ENCODE results near the gene OR10G7. TPM values are rescaled to one million over a fixed set of nuclear protein-coding genes. Genes with fewer than 3 reads are reported as not detected.

The OR10G7 gene, protein sequence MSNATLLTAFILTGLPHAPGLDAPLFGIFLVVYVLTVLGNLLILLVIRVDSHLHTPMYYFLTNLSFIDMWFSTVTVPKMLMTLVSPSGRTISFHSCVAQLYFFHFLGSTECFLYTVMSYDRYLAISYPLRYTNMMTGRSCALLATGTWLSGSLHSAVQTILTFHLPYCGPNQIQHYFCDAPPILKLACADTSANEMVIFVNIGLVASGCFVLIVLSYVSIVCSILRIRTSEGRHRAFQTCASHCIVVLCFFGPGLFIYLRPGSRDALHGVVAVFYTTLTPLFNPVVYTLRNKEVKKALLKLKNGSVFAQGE
- not detected in 2 replicates for total RNA-seq

DNA sequence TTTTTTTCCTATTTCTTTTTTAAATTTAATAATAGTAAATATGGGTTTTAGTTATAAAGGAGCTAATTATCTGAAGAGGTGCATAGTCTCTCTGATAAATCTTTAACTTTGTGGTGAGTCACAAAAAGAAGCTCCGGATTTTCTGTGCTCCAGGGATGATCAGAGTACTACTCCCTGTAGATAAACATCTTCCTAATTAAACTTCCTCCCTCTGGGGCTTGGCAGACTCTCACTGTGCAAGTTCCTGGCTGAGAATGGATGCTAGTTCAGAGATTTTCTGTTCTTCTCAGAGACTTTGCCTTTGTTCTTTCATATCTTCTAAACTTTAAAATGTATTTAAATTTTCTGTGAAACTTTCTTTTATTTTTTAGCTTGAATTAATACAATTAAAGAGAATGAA lies at the start of gene OR10G7:
Gene OR10G7 (minus strand): TSS at position 72 of the 400 bp plus-strand sequence. CDS start 2,324 bp downstream, outside the sequence.
- no peak for DNase-seq (ENCODE audit: low read depth in 2 of 2)

DNA sequence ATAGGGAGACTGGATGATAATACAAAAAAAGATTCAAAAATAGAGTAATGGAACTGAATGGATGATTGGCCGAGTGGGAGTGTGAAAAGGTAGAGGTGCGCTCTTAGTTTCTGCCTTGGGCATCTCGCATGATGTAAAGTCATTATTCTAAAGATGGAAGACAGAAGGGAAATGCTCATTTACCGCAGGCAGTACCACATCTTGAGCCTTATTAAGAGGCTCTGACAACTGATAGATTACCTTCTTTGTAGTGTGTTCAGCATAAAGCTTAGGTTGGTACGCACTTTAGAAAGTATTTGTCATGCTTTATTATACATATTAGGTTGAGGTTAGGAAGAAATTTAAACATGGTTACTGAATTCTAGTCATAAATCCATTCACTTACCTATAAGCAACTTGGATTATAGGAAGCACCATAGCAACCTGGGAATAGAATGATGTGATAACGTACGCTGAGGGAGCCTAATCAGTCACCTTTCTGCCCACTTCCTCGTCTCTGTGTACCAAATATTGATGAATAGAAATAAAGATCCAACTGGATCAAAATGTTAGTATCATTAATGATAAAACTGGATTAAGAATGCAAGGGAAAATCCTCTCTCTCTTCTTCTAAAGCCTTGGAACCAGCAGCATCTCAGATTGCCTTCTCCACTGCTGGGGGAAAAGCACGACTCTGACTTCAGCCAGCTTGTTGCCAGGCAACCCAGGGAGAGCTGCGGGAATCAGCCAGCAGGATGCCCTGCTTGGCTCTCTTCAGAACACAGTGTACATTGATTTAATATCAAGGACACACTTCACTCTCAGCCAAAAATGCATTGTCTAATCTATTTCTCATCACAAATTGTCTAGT lies 45.1 kb upstream of the OR10G7 start:
- no peak for DNase-seq (ENCODE audit: low read depth in 2 of 2)

DNA sequence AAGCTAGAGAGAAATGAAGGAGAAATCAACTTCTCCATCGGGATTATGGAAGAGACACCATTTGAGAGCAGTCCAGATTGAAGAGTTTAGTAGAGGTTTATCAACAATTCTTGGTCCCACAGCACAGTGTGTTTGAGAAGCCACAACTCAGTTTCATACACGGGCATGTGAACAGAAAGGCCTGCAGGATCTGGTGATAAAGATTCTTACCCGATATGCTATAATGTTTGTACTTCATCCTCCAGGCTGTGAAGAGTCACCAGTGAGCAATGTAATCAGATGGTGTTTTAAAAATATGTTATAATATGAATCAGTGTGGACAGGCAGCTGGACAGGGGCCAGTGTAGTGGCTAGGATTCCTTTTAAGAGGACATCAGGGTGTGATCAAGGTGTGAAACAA lies 44.5 kb upstream of the OR10G7 start:
- no peak for DNase-seq (ENCODE audit: low read depth in 2 of 2)

DNA sequence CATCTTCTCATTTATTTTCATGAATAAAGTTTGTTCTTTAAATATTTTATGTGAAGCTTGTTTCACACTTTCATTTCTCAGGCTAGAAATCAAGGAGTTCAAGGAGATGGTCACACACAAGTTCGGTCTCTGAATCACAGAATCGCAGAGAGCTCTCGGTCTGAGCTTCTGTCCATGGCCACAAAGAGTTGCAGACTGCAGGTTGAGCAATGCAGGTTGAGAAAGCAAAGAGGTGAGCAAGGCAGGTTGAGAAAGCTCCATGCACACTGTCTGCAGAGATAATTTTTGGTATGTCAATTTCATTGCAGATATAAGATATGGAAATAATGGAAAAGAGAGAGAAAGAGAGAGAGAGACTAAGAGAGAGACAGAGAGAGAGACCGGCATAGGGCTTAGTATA lies 41.2 kb upstream of the OR10G7 start:
- no peak for DNase-seq (ENCODE audit: low read depth in 2 of 2)

DNA sequence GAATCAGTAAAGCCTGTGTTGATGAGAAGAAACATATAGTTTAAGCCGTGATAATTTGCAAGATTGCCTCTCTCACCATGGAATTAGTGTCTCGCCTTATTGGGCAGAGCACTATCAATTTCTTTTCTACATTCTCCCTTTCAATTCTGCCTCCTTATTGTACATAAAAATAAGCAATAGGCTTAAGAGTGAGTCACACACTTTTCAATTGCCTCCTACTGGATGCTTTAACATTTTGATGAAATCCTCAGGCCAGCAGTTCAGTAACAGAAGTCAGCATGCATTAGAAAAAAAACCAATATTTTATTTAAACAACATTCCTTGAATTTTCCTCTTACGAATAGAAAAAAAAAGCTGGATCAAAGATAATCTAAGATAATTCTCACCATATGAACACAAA lies 40.4 kb upstream of the OR10G7 start:
- no peak for DNase-seq (ENCODE audit: low read depth in 2 of 2)

DNA sequence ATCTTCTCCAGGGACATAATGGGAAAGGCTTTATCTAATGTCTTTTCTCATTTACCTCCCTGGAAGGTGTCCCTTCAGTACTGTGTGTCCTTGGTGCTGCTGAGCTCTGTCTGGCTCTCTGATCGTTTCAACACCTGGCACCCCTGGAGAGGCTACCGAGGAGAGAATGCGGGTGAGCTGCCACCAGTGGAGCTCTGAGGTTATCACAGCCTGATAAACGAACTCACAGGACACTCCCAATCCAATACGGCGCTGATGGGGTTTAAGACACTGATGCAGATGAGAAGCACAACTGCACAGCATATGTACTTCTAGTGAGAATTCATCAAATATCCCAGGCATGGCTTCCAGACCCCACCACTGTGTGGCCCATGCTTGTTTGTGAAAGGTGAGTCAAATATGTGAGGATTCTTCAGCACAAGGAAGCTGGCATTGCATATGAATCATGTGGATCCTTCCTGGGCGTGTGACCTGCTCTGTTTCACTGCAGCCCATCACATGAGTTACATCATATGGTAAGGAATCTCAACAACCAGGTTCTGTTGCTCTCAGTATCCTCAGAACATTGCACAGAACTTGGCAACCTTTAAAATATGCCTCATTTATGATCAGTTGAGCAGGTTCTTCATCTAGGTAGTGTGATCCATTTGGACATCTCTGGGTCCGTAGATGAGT lies 39.3 kb upstream of the OR10G7 start:
- DNase-seq (ENCODE audit: low read depth in 2 of 2), result no peak

DNA sequence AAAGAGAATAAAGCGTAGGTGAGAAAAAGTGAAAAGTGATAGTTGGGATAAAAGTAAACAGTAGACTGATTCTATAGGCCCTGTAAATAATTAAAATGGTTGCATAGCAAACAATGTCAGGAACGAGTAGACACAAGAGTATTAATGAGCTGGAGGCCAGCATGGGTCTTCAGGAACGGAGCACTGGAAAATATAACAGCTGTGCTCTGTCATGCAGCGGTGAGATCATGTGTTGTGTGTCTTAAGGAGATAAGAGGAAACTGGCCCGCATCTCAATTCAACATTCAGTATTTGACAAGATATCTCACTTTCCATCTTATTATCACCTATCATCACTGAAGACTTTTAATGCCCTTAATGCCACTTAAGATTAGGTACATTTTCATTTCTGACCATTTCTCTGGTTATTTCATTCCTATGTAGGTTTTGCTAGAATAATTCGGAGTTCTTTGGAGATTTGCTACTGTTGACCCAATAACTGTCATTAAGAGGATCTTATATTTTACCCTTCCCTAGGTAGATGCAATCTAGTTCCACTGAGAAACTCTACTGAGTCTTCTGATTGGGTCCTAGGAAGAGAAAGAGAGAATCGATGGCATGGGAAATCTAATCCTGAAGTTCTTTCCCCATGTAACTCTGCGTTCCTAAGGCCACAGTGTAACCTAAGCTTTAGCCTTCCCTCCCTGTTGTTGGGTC lies 38.7 kb upstream of the OR10G7 start:
- no peak for DNase-seq (ENCODE audit: low read depth in 2 of 2)

DNA sequence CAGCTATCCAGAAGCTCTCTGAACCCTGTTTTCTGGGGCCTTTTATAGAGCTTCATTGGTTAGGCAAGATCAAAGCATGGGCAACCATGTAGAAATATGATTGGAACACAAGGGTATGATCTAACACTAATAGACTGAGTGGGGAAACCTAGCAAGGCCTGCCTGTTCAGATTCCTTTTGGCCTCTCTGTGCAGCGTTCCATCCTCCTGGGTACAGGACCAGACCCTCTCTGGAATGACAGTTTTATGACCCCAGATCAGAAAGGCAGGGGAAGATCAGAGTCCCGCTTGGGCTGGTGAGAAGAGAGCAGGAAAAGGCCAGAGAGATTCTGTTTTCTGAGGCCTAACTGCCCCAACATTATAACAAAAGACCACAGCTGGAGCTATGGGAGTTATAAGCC lies 37.5 kb upstream of the OR10G7 start:
- no peak for DNase-seq (ENCODE audit: low read depth in 2 of 2)

DNA sequence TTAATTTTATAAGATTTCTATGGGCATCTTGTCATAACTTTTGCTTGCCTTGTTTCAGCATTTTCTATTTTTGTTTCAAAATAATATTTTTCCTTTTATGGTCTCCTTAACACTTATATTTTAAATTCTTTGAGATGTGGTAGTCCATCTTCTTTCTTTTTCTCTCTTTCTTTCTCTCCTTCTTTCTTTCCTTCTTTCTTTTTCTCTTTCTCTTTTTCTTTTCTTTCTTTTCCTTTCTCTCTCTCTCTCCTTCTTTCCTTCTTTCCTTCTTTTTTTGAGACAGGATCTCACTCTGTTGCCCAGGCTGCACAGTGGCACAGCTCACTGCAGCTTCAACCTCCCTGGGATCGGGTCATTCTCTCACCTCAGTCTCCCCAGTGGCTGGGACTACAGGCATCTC lies 36.1 kb upstream of the OR10G7 start:
- DNase-seq (ENCODE audit: low read depth in 2 of 2), result no peak

DNA sequence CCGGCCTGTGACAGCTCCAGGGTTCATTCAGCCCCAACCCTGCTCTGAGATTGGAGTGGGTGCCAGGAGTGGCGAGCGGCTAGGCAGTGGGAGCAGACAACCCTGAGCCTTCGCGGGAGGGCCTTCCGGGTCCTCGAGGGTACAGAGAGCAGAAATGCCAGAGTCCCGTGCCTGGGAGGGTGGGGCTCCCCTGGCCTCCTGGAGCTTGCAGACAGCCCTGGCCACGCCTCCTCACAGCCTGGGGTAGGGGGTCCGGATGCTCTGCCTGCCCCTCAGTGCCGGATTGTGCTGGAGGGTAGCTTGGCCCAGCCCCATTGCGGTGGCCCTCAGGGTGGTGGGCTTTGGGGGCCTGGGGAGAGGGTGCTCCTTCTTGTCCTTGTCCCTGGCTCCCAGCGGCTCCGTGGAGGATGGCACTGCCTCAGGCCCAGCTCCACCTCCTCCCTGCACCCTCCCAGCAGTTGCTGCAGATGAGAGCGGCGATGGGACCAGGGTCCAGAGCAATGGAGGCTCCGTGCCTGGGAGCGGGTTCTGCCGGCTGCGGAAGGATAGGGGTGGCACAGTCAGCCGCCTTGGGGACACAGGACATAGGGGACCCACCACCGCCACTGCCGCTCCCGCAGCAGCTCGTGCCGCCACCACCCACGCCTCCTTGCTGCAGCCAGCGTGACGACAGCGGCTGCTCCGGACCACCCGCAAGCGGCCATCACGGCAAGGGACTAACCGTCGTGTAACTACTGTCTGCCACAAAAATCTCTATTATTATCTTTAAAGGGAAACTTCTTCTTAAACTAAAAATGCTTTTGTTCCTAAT lies 34.9 kb upstream of the OR10G7 start:
- DNase-seq (ENCODE audit: low read depth in 2 of 2), result no peak

DNA sequence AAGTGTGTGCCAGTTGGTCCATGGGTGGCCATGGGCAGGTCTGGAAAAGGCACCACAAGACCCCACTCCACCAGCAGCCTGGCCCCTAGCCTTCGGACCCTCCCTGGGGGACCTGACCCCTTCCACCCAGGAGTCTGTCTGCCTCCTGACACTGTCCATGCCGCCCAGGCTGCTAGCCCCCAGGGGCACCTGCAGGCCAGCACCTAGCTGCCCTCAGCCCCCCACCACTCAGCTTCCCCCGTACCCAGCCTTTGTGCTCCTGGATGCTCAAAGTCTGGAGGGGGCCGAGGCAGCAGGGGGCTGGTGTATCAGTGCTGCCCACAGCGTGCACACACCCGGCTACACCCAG lies 34.3 kb upstream of the OR10G7 start:
- no peak for DNase-seq (ENCODE audit: low read depth in 2 of 2)

DNA sequence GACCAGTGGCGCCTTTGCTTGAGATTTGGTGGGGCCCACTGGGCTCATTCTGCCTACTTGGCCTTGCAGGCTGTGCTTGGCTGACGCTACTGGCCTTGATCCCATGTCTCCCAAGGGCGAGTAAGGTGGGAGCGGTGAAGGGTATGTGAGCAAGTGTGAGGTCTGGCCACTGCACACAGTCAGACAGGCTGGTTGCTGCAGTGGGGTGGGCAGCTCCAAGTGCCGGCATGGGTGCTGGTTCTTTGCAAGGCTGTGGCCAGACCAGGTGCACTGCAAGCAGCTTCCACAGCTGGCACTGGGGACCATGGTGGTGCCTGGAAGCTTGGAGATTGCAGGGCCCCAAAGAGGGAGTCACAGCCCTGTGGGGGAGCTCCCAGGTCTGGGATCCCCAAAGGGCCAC lies 33.4 kb upstream of the OR10G7 start:
- no peak for DNase-seq (ENCODE audit: low read depth in 2 of 2)

DNA sequence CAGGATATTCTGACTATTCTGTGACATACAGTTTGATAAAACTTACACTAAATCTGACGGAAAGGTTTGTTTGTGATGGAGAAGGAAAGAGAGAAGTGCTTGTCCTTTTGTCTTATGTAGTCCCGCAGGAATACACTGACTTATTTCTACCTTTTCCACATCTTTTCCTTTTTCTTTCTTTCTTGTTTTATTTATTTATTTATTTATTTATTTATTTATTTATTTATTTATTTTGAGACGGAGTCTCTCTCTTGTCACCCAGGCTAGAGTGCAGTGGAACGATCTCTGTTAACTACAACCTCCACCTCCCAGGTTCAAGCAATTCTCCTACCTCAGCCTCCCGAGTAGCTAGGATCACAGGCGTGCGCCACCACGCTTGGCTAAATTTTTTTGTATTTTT lies 31.0 kb upstream of the OR10G7 start:
- no peak for DNase-seq (ENCODE audit: low read depth in 2 of 2)

DNA sequence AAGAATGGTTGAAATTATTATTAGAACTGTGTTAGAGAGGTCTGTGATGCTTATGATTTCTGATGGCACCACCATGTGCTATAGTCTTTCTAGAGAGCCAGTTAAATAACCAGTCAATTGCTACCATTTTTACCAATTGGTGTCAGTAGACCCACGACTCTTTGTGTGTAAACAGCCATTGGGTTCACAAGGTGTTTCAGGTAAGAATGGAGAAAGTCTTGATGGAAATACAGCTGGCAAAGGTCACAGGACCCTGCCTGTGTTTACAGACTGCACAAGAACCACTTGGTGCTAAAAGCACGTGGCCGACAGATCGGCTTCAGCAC lies 30.5 kb upstream of the OR10G7 start:
- no peak for DNase-seq (ENCODE audit: low read depth in 2 of 2)

DNA sequence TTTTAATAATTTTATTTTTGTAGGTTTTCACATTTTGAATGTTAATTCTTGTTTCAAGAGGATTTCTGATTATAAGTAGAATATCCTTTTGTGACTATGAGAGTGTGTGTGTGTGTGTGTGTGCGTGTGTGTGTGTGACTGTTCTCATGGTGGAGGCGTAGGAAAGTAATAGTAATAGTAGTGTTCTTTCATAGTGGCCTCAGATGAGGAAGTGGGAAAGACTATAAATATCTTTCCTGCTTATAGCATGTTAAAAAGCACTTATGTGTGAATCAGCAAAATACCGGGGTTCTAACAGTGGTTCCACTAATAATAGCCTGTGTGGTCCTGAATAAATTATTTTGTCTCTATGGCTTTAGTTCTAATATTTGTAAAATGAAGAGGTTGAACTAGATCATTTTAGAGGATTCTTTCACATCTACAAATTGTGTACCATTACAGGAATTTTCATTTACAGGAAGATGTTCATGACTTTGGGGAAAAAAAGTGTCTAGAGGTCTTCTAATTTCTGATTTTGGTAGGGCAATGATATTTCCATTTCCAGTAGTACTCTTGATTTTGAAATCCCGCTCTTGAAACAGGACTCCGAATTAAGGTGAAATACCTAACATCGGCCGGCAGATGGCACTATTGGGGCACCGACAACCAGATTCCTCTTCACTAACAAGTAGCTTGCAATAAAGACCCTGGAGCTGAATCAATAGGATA lies 29.9 kb upstream of the OR10G7 start:
- peak; percentile 65 to 82 for DNase-seq (ENCODE audit: low read depth in 2 of 2)

DNA sequence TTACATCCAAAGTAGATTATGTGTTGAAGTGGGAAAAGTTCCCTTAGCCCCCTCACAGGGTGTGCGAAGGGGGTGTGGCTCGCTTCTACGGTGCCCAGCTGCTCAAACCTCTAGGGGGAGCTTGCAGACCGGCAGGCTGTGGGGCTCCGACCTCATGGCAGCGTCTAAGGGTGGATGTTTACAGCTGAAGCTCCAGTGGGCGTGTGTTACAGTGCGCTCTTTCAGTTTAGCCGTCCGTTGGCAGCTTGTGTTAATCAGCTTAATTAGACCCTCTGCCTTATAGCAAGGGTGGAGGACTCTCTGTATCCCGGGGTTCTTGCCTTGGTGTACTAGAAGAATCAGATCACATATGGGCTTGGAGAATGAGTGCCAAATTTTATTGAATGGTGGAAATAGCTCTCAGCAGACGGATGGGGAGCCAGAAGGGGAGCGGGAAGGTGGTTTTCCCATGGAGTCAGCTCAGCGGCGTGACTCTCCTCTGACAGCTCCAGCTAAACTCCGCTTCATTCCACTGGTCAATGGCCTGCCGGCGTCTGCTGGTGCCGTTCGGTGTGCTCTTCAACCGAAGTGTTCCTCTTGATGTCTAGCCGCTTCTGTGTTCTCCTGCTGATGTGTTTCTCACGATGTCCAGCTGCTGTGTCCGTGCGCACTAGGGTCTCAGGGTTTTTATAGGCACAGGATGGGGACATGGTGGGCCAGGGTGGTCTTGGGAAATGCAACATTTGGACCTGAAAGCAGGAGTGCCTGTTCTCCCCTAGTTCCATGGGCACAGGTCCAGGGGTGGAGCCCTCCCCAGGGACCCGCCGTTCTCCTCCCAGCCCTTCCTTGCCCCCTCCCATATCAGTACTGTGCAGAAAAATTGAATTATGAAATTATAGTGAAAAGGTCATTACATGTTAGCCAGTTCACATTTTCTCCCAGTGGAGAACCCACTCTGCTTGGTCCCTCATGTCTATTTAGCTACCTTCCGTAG lies 28.6 kb upstream of the OR10G7 start:
- peak; percentile 36 to 69 for DNase-seq (ENCODE audit: low read depth in 2 of 2)

DNA sequence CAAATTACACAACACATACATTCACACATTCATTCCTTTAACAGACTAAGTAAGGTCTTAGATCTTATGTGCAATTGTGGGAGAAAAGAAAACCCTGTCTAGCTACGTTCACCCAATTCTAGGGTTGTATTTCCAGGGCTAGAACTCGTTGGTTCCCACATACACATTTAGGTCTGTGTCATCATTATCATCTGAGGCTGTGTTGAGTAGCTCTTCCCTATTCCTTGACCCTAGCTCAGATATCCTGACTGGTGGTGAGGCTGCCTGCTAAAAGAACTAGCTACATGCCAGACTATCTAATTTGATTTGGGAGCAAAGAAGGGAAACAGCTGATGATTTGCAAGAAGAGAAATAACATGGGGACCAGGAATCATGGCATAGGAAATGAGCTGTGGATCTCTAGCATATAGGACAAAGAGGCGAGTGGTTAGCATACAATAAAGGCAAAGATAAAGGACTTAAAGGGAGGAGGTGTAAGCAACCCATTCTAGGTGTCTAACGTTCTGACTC lies 27.5 kb upstream of the OR10G7 start:
- DNase-seq (ENCODE audit: low read depth in 2 of 2), result no peak

DNA sequence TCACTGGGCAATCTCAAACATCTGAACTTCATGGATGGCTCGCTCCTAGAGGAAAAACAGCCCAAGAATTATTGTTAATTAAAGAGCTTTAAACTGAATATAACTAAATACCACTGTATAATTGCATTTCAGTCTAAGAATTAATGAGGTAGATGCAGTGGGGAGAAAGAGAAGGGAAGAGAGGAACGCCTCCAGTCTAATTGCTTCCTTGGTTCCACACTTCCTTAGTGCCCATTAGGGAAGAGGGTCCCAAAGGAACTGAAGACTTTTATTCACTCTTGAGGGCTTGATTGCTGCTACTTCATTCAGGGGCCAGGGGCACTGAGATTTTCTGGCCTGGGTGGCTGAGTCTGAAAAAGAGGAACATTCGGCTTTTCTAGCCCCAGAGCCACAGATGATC lies 11.8 kb upstream of the OR10G7 start:
- no peak for DNase-seq (ENCODE audit: low read depth in 2 of 2)

DNA sequence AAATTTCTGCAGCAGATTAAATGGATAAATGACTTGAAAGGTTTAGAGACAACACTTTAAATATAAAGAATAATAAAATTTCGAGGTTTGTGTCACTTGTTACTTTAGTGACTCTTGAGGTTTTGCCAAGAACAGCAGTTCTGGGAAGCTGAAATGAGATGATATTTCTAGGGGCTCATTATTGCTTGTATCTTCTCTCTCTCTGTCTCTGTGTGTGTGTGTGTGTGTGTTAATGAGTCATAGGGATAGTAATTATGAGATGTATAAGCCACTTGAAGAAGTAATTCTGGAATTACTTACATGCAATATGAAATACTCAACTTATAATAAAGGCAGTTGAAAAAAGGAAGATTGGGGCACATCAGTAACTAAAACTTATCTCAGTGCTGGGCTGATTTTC lies 9.6 kb upstream of the OR10G7 start:
- DNase-seq (ENCODE audit: low read depth in 2 of 2), result no peak

All from dermis microvascular lymphatic vessel endothelial cell (primary cell).